GM18909 (cell line): Measurements from ENCODE around the gene HDX.
"Not testable (repeated sequence)": the region's sequence is repeated elsewhere in the genome, so short reads cannot be mapped to it uniquely, and the experiment has no call there.

Source experiments
- ATAC-seq: cut with Tn5 transposase; IDR thresholded peaks from one replicate; pipeline ENCODE4 v1.9.1; 2021; ENCODE audit warnings: mild to moderate bottlenecking; ENCODE audit not compliant: unreplicated experiment, poor library complexity

The HDX gene, protein sequence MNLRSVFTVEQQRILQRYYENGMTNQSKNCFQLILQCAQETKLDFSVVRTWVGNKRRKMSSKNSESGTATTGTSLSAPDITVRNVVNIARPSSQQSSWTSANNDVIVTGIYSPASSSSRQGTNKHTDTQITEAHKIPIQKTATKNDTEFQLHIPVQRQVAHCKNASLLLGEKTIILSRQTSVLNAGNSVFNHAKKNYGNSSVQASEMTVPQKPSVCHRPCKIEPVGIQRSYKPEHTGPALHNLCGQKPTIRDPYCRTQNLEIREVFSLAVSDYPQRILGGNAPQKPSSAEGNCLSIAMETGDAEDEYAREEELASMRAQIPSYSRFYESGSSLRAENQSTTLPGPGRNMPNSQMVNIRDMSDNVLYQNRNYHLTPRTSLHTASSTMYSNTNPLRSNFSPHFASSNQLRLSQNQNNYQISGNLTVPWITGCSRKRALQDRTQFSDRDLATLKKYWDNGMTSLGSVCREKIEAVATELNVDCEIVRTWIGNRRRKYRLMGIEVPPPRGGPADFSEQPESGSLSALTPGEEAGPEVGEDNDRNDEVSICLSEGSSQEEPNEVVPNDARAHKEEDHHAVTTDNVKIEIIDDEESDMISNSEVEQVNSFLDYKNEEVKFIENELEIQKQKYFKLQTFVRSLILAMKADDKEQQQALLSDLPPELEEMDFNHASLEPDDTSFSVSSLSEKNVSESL

DNA sequence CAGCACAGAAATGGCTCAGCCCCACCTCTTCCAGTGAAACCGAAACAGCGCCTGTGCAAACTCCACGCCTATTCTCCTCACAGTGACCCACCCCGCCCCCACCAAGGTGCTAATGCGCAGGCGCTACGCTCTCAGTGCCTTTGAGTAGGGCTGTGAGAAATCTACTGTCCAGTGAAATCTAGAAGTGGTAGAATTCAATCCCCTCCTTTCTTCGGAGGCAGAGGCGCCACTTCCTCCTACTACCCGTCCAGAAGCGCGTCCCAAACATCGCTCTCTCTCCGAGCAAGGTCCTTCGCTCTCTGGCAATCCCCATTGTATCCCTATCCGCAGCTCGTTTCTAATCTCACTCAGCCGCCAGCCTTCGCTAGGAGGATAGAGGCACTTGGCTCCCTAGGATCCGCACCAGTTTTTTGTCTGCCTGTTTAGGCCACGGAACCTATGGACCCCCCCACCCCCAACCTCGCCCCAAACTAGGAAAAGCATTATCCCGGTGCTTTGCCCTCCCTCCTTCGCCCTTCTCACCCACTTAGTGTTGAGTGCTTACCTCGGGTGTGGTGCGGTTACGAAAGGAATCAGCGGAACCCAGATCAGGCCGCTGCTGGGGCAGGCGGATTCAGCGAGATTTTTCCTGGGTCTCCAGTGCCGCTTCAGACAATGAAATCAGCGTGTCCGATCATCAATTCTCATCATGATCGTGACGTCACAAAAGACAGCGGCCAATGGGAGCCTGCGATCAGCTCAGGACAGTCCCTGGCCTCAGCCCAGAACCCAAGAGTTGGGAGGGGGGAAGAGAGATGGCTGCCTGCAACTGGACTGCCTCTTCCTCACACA, at the start of gene HDX:
HDX (minus strand) TSS at position 656 of the 831 bp plus-strand sequence. CDS start 27,056 bp downstream, outside the sequence.
- peak; percentile 93 for ATAC-seq

DNA sequence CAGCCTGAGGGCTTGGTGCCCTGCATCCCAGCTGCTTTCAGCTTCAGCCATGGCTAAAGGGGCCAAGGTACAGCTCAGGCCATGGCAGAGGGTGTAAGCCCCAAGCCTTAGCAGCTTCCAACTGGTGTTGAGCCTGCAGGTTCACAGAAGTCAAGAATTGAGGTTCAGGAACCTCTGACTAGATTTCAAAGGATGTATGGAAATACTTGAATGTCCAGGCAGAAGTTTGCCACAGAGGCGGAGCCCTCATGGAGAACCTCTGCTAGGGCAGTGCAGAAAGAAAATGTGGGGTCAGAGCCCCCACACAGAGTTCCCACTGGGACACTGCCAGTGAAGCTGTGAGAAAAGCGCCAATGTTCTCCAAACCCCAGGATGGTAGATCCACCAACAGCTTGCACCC, 39.1 kb upstream of the HDX start:
- not testable (repeated sequence) for ATAC-seq

DNA sequence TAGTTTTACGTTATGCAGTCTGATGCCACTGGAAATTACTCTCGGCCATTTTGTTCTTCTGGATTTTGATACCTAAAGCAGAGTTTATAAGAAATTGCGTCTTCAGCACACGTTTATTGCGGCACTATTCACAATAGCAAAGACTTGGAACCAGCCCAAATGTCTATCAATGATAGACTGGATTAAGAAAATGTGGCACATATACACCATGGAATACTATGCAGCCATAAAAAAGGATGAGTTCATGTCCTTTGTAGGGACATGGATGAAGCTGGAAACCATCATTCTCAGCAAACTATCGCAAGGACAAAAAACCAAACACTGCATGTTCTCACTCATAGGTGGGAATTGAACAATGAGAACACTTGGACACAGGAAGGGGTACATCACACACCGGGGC, 35.4 kb upstream of the HDX start:
- not testable (repeated sequence) for ATAC-seq

DNA sequence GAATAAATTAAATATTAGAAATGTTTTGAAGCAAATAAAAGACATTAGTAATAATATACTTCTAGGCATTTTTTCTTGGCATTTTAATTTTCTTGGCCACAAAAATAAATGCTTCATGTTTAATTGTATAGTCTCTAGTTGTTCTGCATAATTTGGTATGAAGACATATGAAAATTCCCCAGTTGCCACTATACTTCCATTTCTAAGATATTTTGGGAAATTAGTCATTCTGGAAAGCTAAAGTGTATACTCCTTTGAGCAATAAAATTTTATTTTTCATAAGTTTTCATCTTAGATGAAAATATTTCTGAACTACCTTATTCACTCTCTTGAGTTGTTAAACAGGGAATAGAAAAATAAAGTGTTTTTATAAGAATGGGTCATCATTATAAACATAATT, 13.8 kb downstream of the HDX start:
- no peak for ATAC-seq

DNA sequence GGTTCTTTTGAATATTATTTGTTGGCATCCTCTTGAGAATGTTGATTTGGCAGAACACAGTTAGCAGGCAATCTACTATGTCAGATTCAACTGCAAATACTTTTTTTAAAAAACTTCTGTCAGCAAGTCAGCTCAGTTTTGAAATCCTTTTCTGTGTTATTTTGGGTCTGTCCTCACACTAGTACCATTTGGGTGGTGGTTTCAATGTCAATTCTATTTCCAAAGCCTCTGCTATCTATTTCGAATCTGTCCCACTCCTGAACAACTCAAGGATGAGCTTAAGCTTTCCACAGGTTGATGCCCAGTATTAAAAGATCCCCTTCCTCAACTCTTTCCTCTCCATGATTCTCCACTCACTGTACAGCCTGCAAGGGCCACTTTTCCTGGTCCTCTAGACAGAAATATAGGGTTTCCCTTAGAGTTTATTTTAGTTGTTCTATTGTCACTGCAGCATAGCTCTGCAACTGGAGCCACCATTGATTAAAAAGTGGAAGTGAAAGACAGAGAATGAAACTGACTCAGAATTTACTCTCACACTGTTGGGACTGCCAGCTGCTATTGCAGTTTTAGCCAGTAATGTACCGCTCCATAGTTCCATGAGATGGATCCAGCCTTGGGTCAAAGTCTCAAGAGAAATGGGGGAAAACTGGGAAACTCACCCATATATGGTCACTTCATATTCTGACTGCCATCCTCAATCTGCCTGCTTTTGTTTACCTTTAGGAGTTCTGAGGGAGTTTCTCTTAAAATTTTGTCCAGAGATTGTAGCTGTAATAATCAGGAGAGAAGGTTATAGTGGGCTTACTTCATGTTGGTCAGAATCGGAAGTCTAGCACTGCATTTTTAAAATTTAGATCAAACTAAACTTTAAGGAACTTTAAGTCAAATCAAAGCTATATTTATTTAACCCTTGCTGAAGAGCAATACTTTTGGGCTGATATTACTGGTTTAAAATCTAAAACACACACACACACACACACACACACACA, 14.6 kb downstream of the HDX start:
- ATAC-seq, result peak; percentile 100

DNA sequence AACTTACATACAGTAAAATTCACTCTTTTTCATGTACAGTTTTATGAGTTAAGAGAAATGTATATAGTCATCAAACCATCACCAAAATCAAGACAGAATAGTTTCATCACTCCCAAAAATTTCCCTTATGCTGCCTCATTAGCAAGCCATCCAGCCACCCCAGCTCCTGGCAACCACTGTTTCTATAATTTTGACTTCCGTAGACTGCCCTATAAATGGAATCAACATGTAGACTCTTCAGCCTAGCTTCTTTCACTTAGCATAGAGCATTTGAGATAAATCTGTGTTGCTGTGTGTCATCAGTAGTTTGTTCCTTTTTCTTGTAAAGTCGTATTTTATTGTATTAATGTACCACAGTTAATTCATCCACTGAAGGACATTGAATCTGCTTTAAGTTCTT, 23.2 kb downstream of the HDX start:
- no peak for ATAC-seq

DNA sequence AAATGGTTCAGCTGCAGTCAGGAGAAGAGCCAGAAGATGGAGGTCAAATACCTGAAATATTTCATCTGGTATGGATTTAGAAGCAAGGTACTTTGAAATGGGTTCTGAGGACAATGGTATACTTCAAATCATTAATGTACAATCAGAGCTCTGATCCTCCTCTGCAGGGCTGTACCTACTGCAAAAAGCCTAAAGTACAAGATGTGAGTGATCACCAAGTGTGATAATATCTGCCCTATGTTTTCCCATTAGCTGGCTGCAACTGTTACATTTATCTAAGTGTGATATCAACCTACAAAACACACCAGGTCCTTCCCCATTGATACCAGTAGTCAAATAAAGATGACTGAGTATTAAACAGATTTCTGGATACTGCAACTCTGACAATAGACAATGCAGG, 25.1 kb downstream of the HDX start:
- no peak for ATAC-seq

DNA sequence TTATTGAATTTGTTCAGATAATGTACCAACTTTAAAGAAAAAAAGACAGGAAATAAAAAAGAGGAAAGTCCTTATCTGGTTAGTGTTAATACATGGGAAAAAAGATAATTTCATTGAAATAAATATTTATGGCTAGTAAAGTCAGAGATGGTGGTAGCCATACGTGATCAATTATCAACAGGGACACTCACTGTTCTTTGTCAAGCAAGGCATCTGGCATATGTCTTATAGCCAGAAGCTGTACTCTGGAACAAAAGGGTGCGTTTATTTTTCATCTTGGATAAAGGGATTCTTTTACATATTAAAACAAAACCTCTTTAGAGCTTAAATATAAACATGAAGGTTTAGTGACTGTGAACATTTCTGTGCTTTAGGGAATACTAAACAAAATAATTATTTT, 26.7 kb downstream of the HDX start:
- no peak for ATAC-seq

DNA sequence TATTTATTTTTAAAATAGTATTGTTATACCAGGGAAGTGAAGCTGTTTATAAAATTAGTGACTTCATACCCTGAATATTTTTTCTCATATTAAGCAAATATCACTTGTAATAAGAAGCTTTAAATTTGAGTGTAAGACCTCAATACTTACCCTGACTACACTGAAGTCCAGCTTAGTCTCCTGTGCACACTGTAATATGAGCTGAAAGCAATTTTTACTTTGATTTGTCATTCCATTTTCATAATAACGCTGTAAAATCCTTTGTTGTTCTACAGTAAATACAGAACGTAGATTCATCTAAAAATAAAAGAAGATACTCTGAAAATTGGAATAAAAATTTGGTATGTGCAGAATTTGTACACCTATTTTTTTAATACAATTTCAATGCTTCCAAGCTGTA, 27.2 kb downstream of the HDX start:
- no peak for ATAC-seq

DNA sequence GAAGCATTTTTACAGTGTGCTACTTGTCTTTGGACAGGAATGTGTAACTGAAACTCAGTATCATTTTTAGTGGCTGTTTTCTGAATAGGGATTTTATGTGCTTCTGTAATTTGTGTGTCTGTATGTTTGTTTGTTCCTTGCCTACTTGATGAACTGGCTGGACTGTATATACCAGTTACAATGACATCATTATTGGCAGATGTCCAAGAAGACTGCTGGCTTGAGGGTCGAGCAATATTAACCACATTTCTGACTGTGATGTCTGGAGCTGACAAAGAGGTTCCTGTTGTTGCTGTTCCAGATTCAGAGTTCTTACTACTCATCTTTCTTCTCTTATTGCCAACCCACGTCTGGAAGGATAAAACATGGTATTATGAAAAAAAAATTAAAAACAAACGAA, 33.0 kb downstream of the HDX start:
- ATAC-seq, result no peak

DNA sequence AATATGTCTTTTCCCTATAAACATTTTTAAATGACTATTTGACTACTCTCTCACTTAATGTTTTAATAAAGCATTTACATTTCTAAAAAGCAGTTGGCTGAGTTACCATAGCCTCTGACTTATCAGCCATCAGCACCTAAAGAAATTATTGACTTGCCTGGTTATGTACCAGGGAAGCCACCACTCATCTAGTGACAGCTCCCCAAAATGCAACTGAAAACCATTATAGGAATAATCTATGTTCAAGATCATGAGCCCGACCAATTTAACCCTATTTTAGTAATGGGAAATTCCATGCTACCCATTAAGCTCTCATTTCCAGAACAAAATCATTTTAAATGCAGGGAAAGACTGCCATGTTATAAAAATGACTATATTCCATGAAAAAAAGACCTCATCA, 34.4 kb downstream of the HDX start:
- no peak for ATAC-seq

DNA sequence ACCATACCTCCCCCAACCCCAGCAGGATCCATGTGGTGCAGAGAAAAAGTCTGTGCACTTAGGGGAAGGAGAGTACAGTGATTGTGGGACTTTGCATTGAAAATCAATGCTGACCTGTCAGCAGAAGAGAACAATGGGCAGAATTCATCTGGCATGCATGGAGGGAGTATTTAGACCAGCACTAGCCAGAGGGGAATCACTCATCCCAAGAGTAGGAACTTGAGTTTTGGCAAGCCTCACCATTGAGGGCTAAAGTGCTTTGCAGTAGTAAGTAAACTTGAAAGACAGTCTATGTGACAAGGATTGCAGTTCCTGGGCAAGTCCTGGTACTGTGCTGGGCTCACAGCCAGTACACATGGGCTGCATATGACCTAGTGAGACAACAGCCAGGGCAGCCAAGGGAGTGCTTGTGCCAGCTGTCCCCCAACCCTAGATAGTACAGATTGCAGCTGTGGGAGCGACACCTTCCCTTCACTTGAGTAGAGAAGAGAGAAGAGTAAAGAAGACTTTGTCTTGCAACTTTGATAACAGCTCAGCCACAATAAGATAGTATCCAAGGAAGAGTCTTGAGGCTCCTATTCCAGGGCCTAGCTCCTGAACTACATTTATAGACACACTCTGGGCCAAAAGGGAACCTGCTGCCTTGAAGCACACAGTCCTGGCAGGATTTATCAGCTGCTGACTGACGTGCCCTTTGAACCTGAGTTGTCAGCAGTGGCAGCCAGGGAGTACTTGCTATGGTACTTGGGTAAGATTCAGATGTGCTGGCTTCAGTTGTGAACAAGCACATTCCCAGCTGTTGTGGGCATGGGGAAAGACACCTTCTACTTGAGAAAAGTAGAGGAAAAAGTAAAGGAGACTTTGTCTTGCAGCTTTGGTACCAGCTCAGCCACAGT, 48.7 kb downstream of the HDX start:
- no peak for ATAC-seq

DNA sequence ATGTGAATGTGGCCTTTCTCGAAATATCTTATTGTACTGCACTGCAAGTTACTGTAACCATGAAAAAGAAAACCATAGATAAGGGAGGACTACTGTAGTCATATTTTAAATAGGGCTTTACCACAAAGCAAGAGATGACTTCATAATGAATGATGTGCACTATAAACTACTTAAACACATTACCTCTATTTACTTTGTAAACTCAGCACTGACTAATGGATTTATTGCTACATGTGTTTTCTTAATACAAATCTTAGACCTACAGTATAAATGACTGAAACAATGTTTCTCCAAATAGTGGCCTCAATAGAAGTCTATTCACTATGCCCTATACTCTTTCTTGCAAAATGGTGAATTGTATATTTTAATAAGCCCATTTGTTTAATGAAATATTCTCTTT, 61.1 kb downstream of the HDX start:
- no peak for ATAC-seq

DNA sequence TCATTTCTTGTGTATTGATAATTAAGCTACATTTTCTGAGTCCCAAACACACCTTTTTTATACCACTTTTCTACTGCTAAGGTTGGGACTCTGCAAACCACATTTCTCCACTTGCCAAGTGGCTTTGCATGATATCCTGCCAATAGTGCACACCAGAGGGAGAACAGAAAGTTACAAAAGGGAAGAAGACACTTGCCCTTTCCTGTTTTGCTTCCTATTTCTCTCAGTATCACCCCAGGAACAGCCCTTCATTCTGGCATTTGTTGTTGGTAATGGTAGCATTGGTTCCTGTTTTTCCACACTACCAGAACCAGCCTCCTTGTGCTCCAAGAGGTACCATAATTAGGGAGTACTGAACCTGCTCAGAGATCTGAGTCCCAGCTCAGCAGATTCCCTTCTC, 87.1 kb downstream of the HDX start:
- ATAC-seq, result no peak

DNA sequence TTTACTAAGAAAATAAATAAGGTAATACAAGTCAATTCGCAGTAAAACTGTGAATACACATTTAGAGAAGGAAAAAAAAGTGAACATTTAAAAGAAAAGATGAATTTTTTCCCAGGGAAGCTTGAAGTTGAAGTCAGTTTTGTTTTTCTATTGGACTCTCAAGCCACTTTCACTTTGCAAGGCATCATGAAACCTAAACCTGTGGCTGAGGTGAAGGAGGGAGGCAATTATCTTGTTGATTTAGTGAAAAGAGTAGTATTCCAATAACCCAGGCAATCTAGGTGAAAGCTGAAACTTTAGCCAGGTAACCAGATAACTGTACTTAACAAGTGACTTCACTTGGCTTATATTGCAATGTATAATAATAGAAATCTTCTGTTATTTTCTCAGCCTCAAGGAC, 138.6 kb downstream of the HDX start:
- no peak for ATAC-seq

DNA sequence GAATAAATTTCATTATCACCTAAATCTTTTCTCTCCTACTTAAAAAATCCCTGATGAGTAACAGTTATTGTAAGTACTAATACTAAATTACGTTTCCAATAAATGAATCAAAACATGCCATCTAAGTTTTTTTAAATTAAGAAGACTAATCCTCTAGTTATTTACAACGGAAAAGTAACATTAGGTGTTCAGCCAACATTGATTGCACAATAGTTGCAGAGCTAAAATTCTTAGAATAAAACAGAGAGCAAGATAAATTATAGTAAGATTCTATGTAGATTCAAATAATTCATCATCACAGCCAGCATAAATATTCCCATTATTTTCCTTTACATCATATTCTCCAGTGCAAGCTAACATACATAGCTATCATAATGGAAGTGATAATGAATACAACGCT, 139.2 kb downstream of the HDX start:
- ATAC-seq, result no peak

DNA sequence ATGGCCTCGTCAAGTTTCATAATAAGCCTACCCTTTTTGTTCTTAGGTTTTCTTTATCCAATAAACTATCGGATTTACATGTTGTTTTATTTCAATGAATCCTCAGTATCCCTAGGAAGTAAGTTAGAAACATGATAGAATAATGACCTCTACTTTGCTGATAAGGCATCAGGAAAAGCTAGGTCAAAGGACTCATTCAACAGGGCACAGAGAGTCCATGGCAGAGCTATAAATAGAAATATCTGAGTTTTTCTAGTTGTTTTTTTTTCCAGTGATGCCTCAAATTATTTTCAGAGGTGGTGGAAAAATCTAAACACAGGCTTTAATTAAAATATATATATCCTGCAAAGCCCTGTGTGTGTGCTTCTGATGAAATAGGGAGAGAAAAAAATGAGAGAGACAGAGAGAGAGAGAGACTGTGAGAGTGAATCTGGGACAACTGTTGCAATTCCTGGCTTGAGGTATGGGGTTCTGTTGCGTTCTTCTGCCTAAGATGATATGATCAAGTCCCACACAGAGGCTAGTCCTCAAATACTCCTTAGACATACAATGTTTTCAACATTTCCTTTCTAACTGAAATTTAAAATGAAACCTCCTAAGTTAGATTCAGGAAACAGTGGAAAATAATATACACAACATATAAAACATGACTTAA, 139.9 kb downstream of the HDX start:
- no peak for ATAC-seq

DNA sequence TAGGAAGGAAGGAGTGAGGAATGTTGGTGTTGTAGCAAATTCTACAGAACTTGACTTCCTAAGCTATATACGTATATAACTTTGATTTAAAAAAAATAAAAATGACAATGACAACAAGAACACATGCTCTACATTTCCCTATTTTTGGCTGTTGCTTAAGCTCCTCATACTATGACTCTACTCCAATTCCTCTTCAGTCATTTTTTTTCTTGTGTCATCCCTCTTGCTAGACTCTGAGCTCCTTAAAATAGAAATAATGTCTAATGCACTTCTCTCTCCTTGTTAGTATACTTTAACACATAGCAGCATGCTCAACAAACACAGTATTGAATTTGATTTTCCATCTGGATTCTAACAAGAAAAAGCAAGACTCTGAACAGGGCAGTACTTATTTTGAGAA, 144.0 kb downstream of the HDX start:
- ATAC-seq, result no peak
